A673 (cell line): Measurements from ENCODE around the gene ABCC9.

Source experiments
- EZH2 ChIP-seq: fragments of 200-600 bp; sonication (generic); IDR thresholded peaks from 2 replicates; pipeline ENCODE4 v1.6.1; 2017; ENCODE audit warnings: borderline replicate concordance, low read depth, mild to moderate bottlenecking, mixed read lengths, antibody characterized with exemption, low read length; ENCODE audit not compliant: poor library complexity, severe bottlenecking
- TF ChIP-seq, protein P1 (sequence below): fragments of 300-800, 200-600 bp; sonication (generic); conservative IDR thresholded peaks from 2 replicates; pipeline ENCODE4 v1.5.1; 2017; ENCODE audit warnings: low read depth, mild to moderate bottlenecking, antibody characterized with exemption, low read length, moderate library complexity, mixed read lengths

DNA sequence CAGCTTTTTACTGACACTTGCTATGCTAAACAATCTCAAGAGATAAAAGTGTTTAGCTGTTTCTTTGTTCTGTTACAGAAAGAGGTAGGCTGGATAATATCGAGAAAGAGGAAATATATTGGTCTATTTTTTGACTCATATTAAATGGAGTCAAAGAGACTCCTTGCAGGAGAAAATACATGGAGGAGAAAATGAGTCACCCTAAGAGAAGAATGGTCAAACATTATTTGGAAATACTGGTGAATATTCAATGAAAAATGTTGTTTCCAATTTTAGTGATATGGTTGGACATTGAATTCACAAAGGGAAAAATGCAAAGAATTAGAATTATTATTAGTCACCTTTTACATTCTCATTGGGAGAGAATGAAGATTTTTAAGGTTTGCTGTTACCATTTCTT is 169.9 kb downstream of the ABCC9 start:
- TF ChIP-seq, protein P1, sequence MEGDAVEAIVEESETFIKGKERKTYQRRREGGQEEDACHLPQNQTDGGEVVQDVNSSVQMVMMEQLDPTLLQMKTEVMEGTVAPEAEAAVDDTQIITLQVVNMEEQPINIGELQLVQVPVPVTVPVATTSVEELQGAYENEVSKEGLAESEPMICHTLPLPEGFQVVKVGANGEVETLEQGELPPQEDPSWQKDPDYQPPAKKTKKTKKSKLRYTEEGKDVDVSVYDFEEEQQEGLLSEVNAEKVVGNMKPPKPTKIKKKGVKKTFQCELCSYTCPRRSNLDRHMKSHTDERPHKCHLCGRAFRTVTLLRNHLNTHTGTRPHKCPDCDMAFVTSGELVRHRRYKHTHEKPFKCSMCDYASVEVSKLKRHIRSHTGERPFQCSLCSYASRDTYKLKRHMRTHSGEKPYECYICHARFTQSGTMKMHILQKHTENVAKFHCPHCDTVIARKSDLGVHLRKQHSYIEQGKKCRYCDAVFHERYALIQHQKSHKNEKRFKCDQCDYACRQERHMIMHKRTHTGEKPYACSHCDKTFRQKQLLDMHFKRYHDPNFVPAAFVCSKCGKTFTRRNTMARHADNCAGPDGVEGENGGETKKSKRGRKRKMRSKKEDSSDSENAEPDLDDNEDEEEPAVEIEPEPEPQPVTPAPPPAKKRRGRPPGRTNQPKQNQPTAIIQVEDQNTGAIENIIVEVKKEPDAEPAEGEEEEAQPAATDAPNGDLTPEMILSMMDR, result no peak
- no peak for TF ChIP-seq EZH2
